BE2C (cell line): Measurements from ENCODE around the gene CD248.

ENCODE experiments used
- DNase-seq: peaks from one replicate; pipeline ENCODE4 v3.0.0-alpha.2; 2020
- H3K27me3 ChIP-seq: fragments of 250-450 bp; sonication (Bioruptor Pico); 2 replicates; pipeline ENCODE4 v1.5.1; 2020; ENCODE audit warnings: mild to moderate bottlenecking
- H3K36me3 ChIP-seq: fragments of 250-450 bp; sonication (Bioruptor Pico); 2 replicates; pipeline ENCODE4 v1.5.1; 2020; ENCODE audit warnings: mild to moderate bottlenecking
- H3K4me1 ChIP-seq: fragments of 250-450 bp; sonication (Bioruptor Pico); 2 replicates; pipeline ENCODE4 v1.5.1; 2020
- H3K4me3 ChIP-seq: 2 replicates; pipeline ENCODE4 v1.5.1; 2011; ENCODE audit warnings: low read depth, low read length
- H3K9me3 ChIP-seq: fragments of 250-450 bp; sonication (Bioruptor Pico); 2 replicates; pipeline ENCODE4 v1.5.1; 2020
- TF ChIP-seq, protein P1 (sequence below): IDR thresholded peaks from 2 replicates; pipeline ENCODE4 v1.5.1; 2012; ENCODE audit warnings: mild to moderate bottlenecking, low read depth, low read length

Gene CD248

DNA sequence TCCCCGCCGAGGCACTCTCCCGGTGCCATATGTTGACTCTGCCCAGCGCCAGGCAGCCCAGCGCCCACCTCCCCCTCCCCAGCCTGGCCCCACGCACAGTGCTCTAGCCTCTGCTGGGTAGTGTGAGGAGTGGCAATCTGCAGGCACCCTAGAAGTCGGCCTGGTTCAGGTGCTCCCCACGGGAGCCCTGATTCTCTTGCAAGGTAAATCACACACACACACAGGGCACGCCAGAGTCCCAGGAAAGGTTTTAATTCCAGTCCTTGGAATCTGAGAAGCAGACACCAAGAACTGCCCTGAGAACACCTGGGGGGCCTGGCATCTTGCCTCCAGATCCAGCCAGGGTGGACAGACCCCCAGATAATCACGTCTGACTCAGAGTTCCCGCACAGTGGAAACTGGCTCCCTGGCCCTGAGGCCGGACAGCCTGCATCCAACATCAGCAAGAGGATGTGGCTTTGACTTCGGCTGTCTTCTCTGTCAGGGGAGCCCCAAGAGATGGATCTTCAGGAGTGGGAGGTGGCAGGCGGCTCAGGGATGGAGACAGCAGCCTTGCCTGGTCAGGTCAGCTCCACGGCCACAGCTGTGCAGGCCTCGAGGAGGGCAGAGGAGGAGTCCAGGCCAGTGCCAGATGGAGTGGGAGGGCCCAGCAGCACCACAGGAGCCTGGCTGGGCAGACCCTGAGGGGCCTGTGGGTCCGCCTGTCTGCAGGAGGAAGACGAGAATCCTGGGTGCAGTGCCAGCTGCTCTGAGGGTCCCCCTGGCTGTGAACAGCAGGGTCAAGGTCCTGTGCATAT is 20.5 kb upstream of the CD248 start:
- TF ChIP-seq, protein P1, sequence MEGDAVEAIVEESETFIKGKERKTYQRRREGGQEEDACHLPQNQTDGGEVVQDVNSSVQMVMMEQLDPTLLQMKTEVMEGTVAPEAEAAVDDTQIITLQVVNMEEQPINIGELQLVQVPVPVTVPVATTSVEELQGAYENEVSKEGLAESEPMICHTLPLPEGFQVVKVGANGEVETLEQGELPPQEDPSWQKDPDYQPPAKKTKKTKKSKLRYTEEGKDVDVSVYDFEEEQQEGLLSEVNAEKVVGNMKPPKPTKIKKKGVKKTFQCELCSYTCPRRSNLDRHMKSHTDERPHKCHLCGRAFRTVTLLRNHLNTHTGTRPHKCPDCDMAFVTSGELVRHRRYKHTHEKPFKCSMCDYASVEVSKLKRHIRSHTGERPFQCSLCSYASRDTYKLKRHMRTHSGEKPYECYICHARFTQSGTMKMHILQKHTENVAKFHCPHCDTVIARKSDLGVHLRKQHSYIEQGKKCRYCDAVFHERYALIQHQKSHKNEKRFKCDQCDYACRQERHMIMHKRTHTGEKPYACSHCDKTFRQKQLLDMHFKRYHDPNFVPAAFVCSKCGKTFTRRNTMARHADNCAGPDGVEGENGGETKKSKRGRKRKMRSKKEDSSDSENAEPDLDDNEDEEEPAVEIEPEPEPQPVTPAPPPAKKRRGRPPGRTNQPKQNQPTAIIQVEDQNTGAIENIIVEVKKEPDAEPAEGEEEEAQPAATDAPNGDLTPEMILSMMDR = no peak; the same call in 1 of the 2 replicates
- Histone ChIP-seq H3K9me3 (no peaks in the 10 kb centered on the region), H3K36me3 (peaks cover 11% of the 10 kb centered on the region; the same call in 1 of the 2 replicates), H3K27me3 (no peaks in the 10 kb centered on the region), H3K4me1 (peaks cover 19% of the 10 kb centered on the region), H3K4me3 (no peak overlapping the region)
- no peak for DNase-seq

DNA sequence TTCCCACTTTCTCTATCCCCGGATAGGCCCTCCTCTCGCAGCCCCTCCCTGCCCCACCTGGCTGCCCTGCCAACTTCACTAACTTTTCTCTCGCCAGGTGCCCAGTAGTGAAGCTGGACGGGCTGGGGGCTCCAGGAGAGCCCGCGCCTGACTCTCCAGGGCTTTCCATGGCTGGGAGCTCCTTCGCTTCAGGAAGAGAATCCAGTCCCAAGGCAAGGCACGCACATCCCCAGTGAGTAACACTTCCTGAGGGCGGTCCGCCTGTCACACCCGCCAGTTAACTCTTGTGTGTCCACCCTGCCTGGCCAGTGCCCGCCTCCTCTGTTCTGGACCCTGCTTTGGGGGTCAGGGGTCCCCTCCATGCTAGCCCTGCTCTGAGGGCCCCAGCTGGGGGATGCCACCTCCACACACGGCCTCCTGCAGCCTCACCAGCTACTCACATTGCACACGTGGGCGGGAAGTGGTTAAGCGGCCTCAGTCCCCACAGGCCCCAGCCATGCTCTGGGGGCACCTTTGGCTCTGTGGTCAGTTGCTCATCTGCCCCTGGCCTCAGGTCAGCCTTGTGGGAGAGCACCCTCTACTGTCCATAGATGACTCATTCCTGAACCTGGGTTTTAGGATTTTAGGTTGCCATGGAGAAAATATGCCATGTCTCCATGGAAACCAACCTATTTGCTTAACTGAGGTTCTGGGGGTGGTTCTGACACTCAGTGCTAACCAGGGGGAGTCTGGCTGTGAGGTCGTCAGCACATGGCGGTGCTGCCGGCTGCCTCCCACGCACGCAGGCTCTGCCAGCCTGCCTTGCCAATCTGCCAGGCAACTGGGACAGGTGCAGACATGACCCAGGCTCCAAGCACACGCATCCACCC is 19.6 kb upstream of the CD248 start, which contains the start of gene RIN1:
Gene RIN1, minus strand, starts transcription at position 201 of the 869 bp plus-strand sequence. Its CDS starts 32 bp downstream, at position 169.
- no peaks in the 10 kb centered on the region for H3K27me3 ChIP-seq
- DNase-seq = peak; percentile 58
- TF ChIP-seq, protein P1 = peak; percentile 69
- H3K4me3 ChIP-seq = peak within 1 kb of the TSS; percentile 67
- peaks cover 11% of the 10 kb centered on the region; the same call in 1 of the 2 replicates for H3K36me3 ChIP-seq
- peaks cover 19% of the 10 kb centered on the region for H3K4me1 ChIP-seq
- H3K9me3 ChIP-seq = no peaks in the 10 kb centered on the region

DNA sequence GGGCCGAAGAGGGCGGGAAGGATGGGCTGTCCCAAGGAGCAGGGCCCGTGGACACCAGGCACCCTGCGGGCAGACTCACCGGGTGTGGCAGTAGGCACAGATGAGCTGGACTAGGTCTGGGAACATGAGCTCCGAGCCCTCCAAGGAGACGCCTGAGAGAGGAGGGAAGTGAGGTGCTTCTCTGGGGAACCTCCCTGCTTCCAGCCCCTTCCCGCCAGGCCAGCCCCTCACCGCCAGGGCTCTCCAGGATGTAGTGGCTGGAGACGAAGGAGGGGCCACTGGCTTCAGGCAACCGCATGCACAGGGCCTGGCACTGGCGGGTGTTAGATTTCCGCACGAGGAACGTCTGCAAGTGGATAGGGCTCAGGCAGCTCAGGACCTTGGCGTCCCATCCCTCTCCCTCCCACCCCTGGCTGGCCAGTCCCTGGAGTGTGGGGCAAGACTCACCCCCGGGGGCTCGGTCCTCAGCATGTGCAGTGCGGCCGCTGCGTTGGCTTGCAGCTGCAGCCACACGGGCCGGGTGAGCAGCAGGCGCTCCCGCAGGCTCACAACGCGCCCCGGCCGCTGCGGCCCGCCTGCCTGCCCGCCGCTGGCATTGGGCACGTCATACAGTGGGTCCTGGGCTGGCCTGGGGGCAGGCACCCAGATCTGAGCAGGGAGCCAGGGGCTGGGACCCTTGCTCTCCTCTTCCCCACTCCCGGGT is 18.8 kb upstream of the CD248 start:
- DNase-seq = peak; percentile 52
- Histone ChIP-seq H3K9me3 (no peaks in the 10 kb centered on the region), H3K36me3 (peaks cover 6% of the 10 kb centered on the region; the same call in 1 of the 2 replicates), H3K4me3 (peak overlapping the region; percentile 67), H3K27me3 (no peaks in the 10 kb centered on the region), H3K4me1 (peaks cover 19% of the 10 kb centered on the region)
- TF ChIP-seq, protein P1 = no peak; the same call in 1 of the 2 replicates

DNA sequence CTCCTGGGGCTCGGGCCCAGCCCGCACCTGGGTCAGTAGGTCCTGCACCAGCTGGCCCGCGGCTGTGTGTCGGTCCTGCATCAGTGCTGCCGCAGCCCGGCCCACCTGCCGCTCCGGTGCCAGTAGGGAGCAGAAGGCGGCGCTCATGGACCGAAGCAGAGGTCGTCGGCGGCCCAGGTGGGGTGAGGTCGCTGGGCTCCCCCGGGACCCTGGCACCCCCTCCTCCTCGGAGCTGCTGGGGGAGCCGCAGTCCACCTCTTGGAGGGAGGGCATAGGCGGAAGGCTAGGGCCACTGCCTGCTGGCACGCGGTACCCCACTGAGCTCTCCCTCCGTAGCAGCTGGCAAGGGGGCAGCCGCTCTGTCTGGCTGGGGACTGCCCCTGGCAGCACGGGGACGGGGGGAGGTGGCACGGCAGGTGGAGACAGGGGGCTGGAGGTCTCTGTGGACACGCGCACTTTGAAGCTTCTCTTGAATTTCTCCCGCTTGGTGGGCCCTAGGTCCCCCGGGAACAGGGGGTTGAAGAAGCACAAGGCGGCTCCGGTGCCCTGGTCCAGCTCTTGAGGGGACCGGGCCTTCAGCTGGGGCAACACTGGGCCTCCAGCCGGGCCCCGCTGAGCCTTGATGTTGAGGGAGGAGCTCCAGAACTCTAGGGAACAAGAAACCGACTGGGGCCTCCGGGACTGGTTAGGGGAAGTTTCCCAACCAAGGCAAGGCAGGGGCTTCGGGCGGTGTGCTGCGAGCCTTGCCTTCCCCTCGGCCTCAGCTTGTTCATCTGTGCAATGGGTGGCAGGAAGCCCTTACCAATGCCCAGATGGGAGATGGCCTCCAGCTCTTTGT is 18.0 kb upstream of the CD248 start:
- DNase-seq = no peak
- TF ChIP-seq, protein P1 = no peak
- H3K4me3 ChIP-seq = no peak overlapping the region
- H3K9me3 ChIP-seq = no peaks in the 10 kb centered on the region
- H3K36me3 ChIP-seq = peaks cover 4% of the 10 kb centered on the region; the same call in 1 of the 2 replicates
- H3K27me3 ChIP-seq = no peaks in the 10 kb centered on the region
- H3K4me1 ChIP-seq = peaks cover 19% of the 10 kb centered on the region

DNA sequence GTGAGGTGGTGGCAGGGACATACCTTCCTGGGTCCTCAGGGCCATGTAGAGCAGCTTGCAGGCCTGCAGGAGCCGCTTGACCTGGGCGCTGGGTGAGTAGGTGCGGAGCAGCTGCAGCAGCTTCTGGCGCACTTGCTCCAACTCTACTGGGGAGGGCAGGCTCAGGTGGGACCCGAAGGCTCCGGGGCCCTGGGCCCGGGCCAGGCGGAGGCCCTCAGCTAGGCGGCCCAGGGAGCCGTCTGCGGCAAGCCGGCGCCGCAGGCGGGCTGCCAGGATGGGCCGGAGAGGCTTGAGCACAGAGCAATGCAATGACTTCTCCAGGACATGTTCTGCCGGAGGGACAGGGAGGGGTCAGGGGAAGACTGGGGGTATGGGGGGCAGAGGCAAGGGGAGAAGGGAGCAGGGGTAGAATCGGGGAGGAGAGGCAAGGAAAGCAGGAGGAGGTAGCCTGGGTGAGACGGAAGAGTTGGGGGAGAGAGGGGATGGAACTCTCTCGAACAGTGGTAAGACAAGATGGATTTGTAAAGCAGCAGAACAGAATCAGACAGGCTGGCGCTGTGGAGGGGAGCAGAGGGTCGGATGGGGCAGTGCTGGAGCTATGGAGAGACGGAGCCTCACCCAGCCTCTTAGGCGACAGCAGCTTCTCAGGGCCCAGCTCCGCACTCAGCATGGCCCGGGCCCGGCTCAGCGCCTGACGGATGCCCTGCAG is 17.2 kb upstream of the CD248 start:
- no peaks in the 10 kb centered on the region for H3K27me3 ChIP-seq
- peaks cover 19% of the 10 kb centered on the region for H3K4me1 ChIP-seq
- DNase-seq = no peak
- H3K36me3 ChIP-seq = no peaks in the 10 kb centered on the region
- no peaks in the 10 kb centered on the region for H3K9me3 ChIP-seq
- TF ChIP-seq, protein P1 = no peak
- H3K4me3 ChIP-seq = no peak overlapping the region
